Measurements from ENCODE around the gene PSMG4.

Gene PSMG4

GRCh38 chr6:3290931-3291211, 32.1 kb downstream of the PSMG4 start:
- H3K4me3 ChIP-seq (ENCODE audit: low read length) = no peak overlapping the region
- TF ChIP-seq CTCF (conservative IDR thresholded peaks at IDR 0.05; ENCODE audit: low read length) = no peak
- no peak for DNase-seq (ENCODE audit: low read depth)

- no peak for DNase-seq (ENCODE audit: low read depth)
- H3K4me3 ChIP-seq (ENCODE audit: low read length) = no peak overlapping the region
- TF ChIP-seq CTCF (conservative IDR thresholded peaks at IDR 0.05; ENCODE audit: low read length) = no peak
Observed at GRCh38 chr6:3291346-3291745, 32.6 kb downstream of the PSMG4 start.

GRCh38 chr6:3291987-3292386, 33.2 kb downstream of the PSMG4 start:
- no peak for DNase-seq (ENCODE audit: low read depth)
- TF ChIP-seq CTCF (conservative IDR thresholded peaks at IDR 0.05; ENCODE audit: low read length) = no peak
- H3K4me3 ChIP-seq (ENCODE audit: low read length) = no peak overlapping the region

- H3K4me3 ChIP-seq (ENCODE audit: low read length) = no peak overlapping the region
- DNase-seq (ENCODE audit: low read depth) = no peak
- TF ChIP-seq CTCF (conservative IDR thresholded peaks at IDR 0.05; ENCODE audit: low read length) = no peak
Observed at GRCh38 chr6:3292431-3293197, 33.9 kb downstream of the PSMG4 start.

- no peak for DNase-seq (ENCODE audit: low read depth)
- no peak for TF ChIP-seq CTCF (conservative IDR thresholded peaks at IDR 0.05; ENCODE audit: low read length)
- H3K4me3 ChIP-seq (ENCODE audit: low read length) = no peak overlapping the region
Observed at GRCh38 chr6:3293271-3294155, 34.8 kb downstream of the PSMG4 start.

GRCh38 chr6:3294396-3294795, 35.6 kb downstream of the PSMG4 start:
- no peak for TF ChIP-seq CTCF (conservative IDR thresholded peaks at IDR 0.05; ENCODE audit: low read length)
- no peak for DNase-seq (ENCODE audit: low read depth)
- no peak overlapping the region for H3K4me3 ChIP-seq (ENCODE audit: low read length)
